MG63 (cell line): Measurements from ENCODE around the gene CST6. TPM values are rescaled to one million over a fixed set of nuclear protein-coding genes. Genes with fewer than 3 reads are reported as not detected.

Experiments
- DNase-seq: peaks from one replicate; pipeline ENCODE4 v3.0.0-alpha.2; 2020
- H3K27me3 ChIP-seq: fragments of 250-450 bp; sonication (Bioruptor Pico); 2 replicates; pipeline ENCODE4 v1.5.1; 2020; ENCODE audit warnings: mild to moderate bottlenecking, moderate library complexity
- H3K36me3 ChIP-seq: fragments of 250-450 bp; sonication (Bioruptor Pico); 2 replicates; pipeline ENCODE4 v1.5.1; 2020; ENCODE audit warnings: mild to moderate bottlenecking, moderate library complexity
- H3K4me3 ChIP-seq: fragments of 250-450 bp; sonication (Bioruptor Pico); 2 replicates; pipeline ENCODE4 v1.5.1; 2020; ENCODE audit warnings: mild to moderate bottlenecking, moderate library complexity
- H3K9me3 ChIP-seq: fragments of 250-450 bp; sonication (Bioruptor Pico); 2 replicates; pipeline ENCODE4 v1.5.1; 2020; ENCODE audit warnings: mild to moderate bottlenecking, moderate library complexity
- total RNA-seq: library from RNA; depleted of rRNA; stranded (reverse); fragments of >200 nt; shearing (Covaris generic); gene quantifications from 2 replicates; pipeline ENCODE4 v1.2.3, GENCODE V29; 2014; ENCODE audit warnings: low replicate concordance; rRNA removed

Gene CST6
- total RNA-seq, 1 experiment from 2014 or later, result not detected

- Histone ChIP-seq H3K36me3 (peaks cover 29% of the 10 kb centered on the region), H3K9me3 (no peaks in the 10 kb centered on the region), H3K4me3 (no peak overlapping the region), H3K27me3 (no peaks in the 10 kb centered on the region)
- DNase-seq, result no peak
Observed at GRCh38 chr11:66050581-66051231, 38.9 kb downstream of the CST6 start.

DNA sequence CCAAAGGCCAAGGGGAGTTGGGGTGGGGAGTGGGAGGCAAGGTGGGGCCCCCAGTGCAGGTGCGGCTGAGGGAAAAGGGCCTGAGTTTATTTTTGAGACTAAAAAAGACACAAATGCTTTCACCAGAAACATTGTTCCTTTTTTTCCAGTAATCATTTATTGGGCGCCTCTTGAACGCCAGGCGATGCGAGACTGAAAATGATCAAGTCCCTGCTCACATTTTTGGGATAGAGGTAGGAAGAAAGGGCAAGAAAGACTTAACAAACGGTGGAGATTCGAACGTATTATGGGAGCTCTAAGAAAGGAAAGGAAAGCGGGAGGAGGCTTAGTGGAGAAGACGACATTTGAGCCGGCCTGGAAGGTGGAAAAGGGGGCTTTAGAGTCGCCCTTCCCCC, 39.6 kb downstream of the CST6 start:
- peaks cover 34% of the 10 kb centered on the region for H3K36me3 ChIP-seq
- peak overlapping the region; percentile 92 for H3K4me3 ChIP-seq
- H3K27me3 ChIP-seq, result no peaks in the 10 kb centered on the region
- DNase-seq, result no peak
- H3K9me3 ChIP-seq, result no peaks in the 10 kb centered on the region

GRCh38 chr11:66051766-66052663, 40.2 kb downstream of the CST6 start, which contains the start of gene SF3B2:
SF3B2 (plus strand) TSS chr11:66052364; CDS start chr11:66052385, 21 bp downstream.
- DNase-seq, result peak; percentile 99
- Histone ChIP-seq H3K36me3 (peaks cover 41% of the 10 kb centered on the region), H3K9me3 (no peaks in the 10 kb centered on the region), H3K4me3 (peak within 1 kb of the TSS; percentile 92), H3K27me3 (no peaks in the 10 kb centered on the region)

DNA sequence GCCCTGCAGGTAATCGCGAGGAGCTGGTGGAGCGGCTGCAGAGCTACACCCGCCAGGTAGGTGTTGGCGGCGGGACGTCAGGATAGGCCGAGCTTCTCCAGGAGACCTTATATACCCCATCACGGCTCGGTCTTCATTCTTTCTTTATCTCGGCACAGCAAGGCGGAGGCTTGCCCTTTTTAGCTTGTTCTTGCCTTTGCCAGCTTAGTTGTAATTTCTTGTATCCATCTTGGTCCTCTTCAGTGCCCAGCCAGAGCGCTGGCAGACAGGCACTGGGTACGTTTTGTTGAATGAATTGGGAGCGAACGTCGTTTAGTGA, 40.8 kb downstream of the CST6 start:
- no peak for DNase-seq
- peaks cover 47% of the 10 kb centered on the region for H3K36me3 ChIP-seq

GRCh38 chr11:66055021-66055420, 43.2 kb downstream of the CST6 start:
- Histone ChIP-seq H3K27me3 (no peaks in the 10 kb centered on the region), H3K9me3 (no peaks in the 10 kb centered on the region), H3K4me3 (no peak overlapping the region), H3K36me3 (peaks cover 68% of the 10 kb centered on the region)
- DNase-seq, result no peak

More for the DNA sequence above, 40.8 kb downstream of the CST6 start:
- Histone ChIP-seq H3K4me3 (peak overlapping the region; percentile 92), H3K9me3 (no peaks in the 10 kb centered on the region), H3K27me3 (no peaks in the 10 kb centered on the region)

DNA sequence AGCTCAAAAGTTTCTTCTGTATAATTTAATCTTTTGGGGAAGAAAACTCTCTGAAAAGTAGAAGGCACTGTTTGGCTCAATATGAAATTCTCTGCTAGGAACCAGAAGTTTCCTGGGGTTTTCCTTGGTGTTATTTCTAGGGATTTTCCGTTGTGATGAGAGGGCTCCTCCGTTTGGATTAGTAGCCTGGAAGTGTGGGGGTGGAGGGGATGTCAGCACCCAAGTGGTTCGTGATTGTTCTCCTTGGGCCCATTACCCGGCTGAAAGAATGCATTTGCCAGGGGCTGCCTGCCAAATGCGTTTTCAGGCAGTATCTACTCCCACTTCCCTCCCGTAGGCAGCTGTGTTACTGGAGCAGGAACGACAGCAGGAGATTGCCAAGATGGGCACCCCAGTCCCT, 44.7 kb downstream of the CST6 start:
- H3K27me3 ChIP-seq, result no peaks in the 10 kb centered on the region
- no peak overlapping the region for H3K4me3 ChIP-seq
- no peak for DNase-seq
- H3K9me3 ChIP-seq, result no peaks in the 10 kb centered on the region
- peaks cover 83% of the 10 kb centered on the region for H3K36me3 ChIP-seq

DNA sequence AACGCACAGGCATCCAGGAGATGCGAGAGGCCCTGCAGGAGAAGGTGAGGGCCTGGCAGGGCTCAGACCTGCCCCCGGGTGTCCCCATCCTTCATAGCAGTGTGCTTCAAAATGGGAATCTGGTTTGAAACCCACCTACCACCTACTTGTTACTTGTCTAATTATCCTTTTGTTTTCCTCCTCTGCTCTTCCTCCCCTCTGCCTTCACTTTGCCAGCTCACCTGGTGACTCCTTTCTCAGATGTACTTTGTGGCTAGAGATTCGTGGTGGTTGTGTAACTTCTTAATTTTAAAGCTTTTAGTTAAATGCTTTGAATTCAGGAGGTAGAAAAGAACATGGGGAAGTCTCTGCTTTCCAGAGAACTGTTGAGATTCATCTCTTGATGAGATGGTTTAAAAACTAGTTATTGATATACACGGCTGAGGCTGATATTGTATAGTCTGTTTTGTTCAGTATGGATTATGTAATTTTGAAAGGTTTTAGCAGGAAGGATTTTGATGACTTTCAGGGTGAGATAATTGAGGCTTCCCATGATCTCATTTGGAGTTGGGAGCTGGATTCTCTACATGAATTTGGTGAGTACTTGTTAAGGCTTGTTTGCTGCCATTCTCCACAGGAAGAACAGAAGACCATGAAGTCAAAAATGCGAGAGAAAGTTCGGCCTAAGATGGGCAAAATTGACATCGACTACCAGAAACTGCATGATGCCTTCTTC, 48.3 kb downstream of the CST6 start:
- peaks cover 96% of the 10 kb centered on the region for H3K36me3 ChIP-seq
- H3K9me3 ChIP-seq, result peaks cover 8% of the 10 kb centered on the region
- H3K4me3 ChIP-seq, result no peak overlapping the region
- no peaks in the 10 kb centered on the region for H3K27me3 ChIP-seq
- DNase-seq, result no peak

GRCh38 chr11:66061268-66061667, 49.5 kb downstream of the CST6 start:
- no peak overlapping the region for H3K4me3 ChIP-seq
- H3K9me3 ChIP-seq, result peaks cover 8% of the 10 kb centered on the region
- H3K36me3 ChIP-seq, result peaks cover 97% of the 10 kb centered on the region
- H3K27me3 ChIP-seq, result no peaks in the 10 kb centered on the region
- no peak for DNase-seq

GRCh38 chr11:66062408-66062807, 50.6 kb downstream of the CST6 start:
- no peak for DNase-seq
- peaks cover 8% of the 10 kb centered on the region for H3K9me3 ChIP-seq
- H3K4me3 ChIP-seq, result no peak overlapping the region
- H3K36me3 ChIP-seq, result peaks cover 98% of the 10 kb centered on the region
- H3K27me3 ChIP-seq, result no peaks in the 10 kb centered on the region

Other genes with a start within 250 kb of the CST6 start
- 5.8 and 7.6 TPM in 2 replicates for gene AP5B1, start 231.0 kb upstream of the CST6 start, total RNA-seq
- not detected in 2 replicates for gene OVOL1, start 224.9 kb upstream of the CST6 start, total RNA-seq
- gene SNX32, start 178.0 kb upstream of the CST6 start, total RNA-seq, result 0.43 TPM in 1 of 2 replicates, not detected in the other
- gene CFL1, start 153.8 kb upstream of the CST6 start, total RNA-seq, result 1,413 and 1,905 TPM in 2 replicates
- gene MUS81, start 151.6 kb upstream of the CST6 start, total RNA-seq, result 25.3 and 45.3 TPM in 2 replicates
- gene EFEMP2, start 139.2 kb upstream of the CST6 start, total RNA-seq, result 29.0 and 43.2 TPM in 2 replicates
- gene CTSW, start 132.2 kb upstream of the CST6 start, total RNA-seq, result not detected in 2 replicates
- 105 and 106 TPM in 2 replicates for gene FIBP, start 123.5 kb upstream of the CST6 start, total RNA-seq
- gene CCDC85B, start 121.3 kb upstream of the CST6 start, total RNA-seq, result 99.6 and 131 TPM in 2 replicates
- 37.3 and 54.7 TPM in 2 replicates for gene FOSL1, start 111.6 kb upstream of the CST6 start, total RNA-seq
- 22.0 and 46.6 TPM in 2 replicates for gene C11orf68, start 92.9 kb upstream of the CST6 start, total RNA-seq
- 276 and 419 TPM in 2 replicates for gene DRAP1, start 92.6 kb upstream of the CST6 start, total RNA-seq
- gene TSGA10IP, start 66.5 kb upstream of the CST6 start, total RNA-seq, result not detected in 2 replicates
- 38.2 and 45.4 TPM in 2 replicates for gene SART1, start 50.3 kb upstream of the CST6 start, total RNA-seq
- gene EIF1AD, start 9.9 kb upstream of the CST6 start, total RNA-seq, result 17.5 and 32.3 TPM in 2 replicates
- 329 and 468 TPM in 2 replicates for gene BANF1, start 9.5 kb upstream of the CST6 start, total RNA-seq
- gene CATSPER1, start 14.5 kb downstream of the CST6 start, total RNA-seq, result 2.4 TPM in 1 of 2 replicates, not detected in the other
- gene GAL3ST3, start 37.2 kb downstream of the CST6 start, total RNA-seq, result not detected in 2 replicates
- gene SF3B2, start 40.4 kb downstream of the CST6 start, total RNA-seq, result 134 and 174 TPM in 2 replicates
- gene PACS1, start 58.3 kb downstream of the CST6 start, total RNA-seq, result 2.6 and 11.2 TPM in 2 replicates
- 15.0 and 25.3 TPM in 2 replicates for gene KLC2, start 245.7 kb downstream of the CST6 start, total RNA-seq